Measurements from ENCODE around the gene SMARCD3.

The SMARCD3 gene

DNA sequence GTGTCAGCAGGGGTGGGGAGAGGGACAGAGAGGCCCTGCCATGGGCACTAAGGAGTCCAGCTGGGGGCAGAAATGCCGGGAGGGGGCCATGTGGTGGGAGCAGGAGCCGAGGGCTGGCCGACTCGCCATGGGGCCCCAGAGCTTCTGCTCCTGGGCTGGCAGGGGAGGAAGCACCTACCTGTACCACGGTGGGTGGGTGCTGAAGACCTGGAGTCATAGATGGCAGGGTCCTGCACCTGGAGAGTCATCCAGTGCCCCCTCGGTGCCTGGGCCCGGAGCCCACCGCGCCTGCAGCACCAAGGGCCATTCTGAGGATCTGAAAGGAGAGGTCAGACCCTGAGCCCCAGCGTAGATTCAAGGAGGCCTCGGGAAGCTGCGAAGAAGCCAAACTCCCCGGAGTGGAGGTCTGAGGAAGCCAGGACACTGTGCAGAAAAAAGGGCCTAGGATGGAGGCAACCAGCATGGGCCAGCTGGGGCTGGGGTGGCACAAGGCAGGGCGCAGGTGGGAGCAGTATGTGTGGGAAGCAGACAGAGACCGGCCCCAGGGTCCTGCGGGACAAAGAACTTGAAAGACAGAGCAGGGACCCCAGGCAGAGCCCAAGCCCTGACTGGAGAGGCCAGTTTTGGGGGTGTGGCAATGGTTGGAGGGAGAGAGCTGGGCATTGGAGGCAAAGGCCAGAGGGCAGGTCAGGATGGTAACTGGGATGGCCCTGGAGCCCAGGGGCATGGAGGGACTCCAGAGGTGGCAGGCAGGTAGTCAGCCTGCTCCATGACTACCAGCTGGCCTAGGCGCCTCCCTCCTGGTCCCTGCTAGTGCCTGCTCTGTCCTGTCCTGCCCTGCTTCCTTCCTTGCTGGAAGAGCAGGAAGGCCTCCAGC, 26.7 kb upstream of the SMARCD3 start:
- Histone ChIP-seq H3K4me1 (ENCODE audit: low read length) (peaks cover 22% of the 10 kb centered on the region), H4K20me1 (ENCODE audit: insufficient read depth, low read length) (no peaks in the 10 kb centered on the region), H2AFZ (ENCODE audit: low read depth, low read length) (no peak overlapping the region), H3K4me2 (ENCODE audit: low read length) (no peak overlapping the region), H3K79me2 (ENCODE audit: low read length) (no peaks in the 10 kb centered on the region), H3K9ac (ENCODE audit: low read length) (no peak overlapping the region), H3K9me3 (ENCODE audit: insufficient read depth, low read length) (no peaks in the 10 kb centered on the region), H3K36me3 (replicated peaks; ENCODE audit: low read depth, low read length) (no peaks in the 10 kb centered on the region), H3K4me3 (ENCODE audit: low read length) (no peak overlapping the region), H3K27me3 (ENCODE audit: low read depth, low read length) (peaks cover 13% of the 10 kb centered on the region; the same call in 1 of the 2 replicates), H3K27ac (ENCODE audit: low read length) (no peak overlapping the region)
- TF ChIP-seq EZH2phosphoT487 (IDR thresholded peaks at IDR 0.05; ENCODE audit: low read depth) (no peak), CTCF (IDR thresholded peaks at IDR 0.05; ENCODE audit: low read depth, low read length) (no peak)

- no peak overlapping the region for H3K4me3 ChIP-seq (ENCODE audit: low read length)
- no peak overlapping the region for H3K9ac ChIP-seq (ENCODE audit: low read length)
- H3K4me2 ChIP-seq (ENCODE audit: low read length), result no peak overlapping the region
- no peaks in the 10 kb centered on the region for H4K20me1 ChIP-seq (ENCODE audit: insufficient read depth, low read length)
- no peak overlapping the region for H3K27ac ChIP-seq (ENCODE audit: low read length)
- TF ChIP-seq EZH2phosphoT487 (IDR thresholded peaks at IDR 0.05; ENCODE audit: low read depth), result no peak
- TF ChIP-seq CTCF (IDR thresholded peaks at IDR 0.05; ENCODE audit: low read depth, low read length), result no peak
- H3K9me3 ChIP-seq (ENCODE audit: insufficient read depth, low read length), result no peaks in the 10 kb centered on the region
- no peaks in the 10 kb centered on the region for H3K79me2 ChIP-seq (ENCODE audit: low read length)
- H3K4me1 ChIP-seq (ENCODE audit: low read length), result peaks cover 22% of the 10 kb centered on the region
- H3K27me3 ChIP-seq (ENCODE audit: low read depth, low read length), result peaks cover 13% of the 10 kb centered on the region; the same call in 1 of the 2 replicates
- no peak overlapping the region for H2AFZ ChIP-seq (ENCODE audit: low read depth, low read length)
- H3K36me3 ChIP-seq (replicated peaks; ENCODE audit: low read depth, low read length), result no peaks in the 10 kb centered on the region
Observed at GRCh38 chr7:151274396-151274795, 25.9 kb upstream of the SMARCD3 start.

DNA sequence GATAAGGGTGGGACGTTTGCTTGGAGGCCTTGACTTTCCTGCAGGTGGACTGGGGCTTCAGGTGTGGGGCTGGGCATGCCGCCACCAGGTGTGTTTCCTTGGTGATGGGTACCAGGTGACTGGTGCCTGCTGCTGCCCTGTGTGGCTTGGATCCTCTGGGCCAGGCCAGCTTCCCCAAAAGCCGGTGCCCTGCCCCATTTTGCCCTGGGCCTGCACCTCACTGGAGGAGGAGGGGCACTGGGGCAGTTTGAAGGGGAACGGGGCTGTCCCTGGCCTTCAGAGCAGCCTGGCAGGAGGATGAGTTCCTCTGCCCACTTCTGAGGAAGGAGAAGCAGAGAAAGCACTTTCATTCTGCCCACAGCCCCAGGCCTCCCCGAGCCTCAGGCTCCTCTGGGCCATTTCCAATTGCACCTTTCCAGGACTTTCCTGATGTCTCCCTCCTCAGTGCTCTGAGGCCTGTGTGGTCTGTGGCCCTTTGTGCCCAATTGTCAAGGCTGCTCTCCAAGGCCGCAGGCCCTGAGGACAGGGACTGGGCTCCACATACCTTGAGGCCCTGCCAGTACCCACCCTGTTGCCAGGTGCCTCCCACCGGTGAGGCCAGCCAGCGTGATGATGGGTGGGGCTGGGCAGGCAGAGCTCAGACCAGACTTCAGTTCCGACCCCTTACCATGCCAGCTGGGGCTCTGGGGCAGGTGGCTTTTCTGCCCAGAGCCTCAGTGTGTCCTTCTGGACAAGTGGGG, 25.3 kb upstream of the SMARCD3 start:
- Histone ChIP-seq H3K27ac (ENCODE audit: low read length) (no peak overlapping the region), H3K9ac (ENCODE audit: low read length) (no peak overlapping the region), H4K20me1 (ENCODE audit: insufficient read depth, low read length) (no peaks in the 10 kb centered on the region), H3K27me3 (ENCODE audit: low read depth, low read length) (peaks cover 13% of the 10 kb centered on the region; the same call in 1 of the 2 replicates), H3K4me3 (ENCODE audit: low read length) (no peak overlapping the region), H2AFZ (ENCODE audit: low read depth, low read length) (no peak overlapping the region), H3K4me2 (ENCODE audit: low read length) (no peak overlapping the region), H3K9me3 (ENCODE audit: insufficient read depth, low read length) (no peaks in the 10 kb centered on the region), H3K36me3 (replicated peaks; ENCODE audit: low read depth, low read length) (no peaks in the 10 kb centered on the region), H3K4me1 (ENCODE audit: low read length) (peaks cover 25% of the 10 kb centered on the region), H3K79me2 (ENCODE audit: low read length) (no peaks in the 10 kb centered on the region)
- TF ChIP-seq EZH2phosphoT487 (IDR thresholded peaks at IDR 0.05; ENCODE audit: low read depth) (no peak), CTCF (IDR thresholded peaks at IDR 0.05; ENCODE audit: low read depth, low read length) (no peak)

- peaks cover 13% of the 10 kb centered on the region; the same call in 1 of the 2 replicates for H3K27me3 ChIP-seq (ENCODE audit: low read depth, low read length)
Observed at GRCh38 chr7:151272877-151273276, 24.4 kb upstream of the SMARCD3 start.

More at GRCh38 chr7:151272877-151273276, 24.4 kb upstream of the SMARCD3 start:
- H3K9ac ChIP-seq (ENCODE audit: low read length), result no peak overlapping the region
- no peaks in the 10 kb centered on the region for H4K20me1 ChIP-seq (ENCODE audit: insufficient read depth, low read length)
- TF ChIP-seq CTCF (IDR thresholded peaks at IDR 0.05; ENCODE audit: low read depth, low read length) (no peak), EZH2phosphoT487 (IDR thresholded peaks at IDR 0.05; ENCODE audit: low read depth) (no peak)
- no peaks in the 10 kb centered on the region for H3K79me2 ChIP-seq (ENCODE audit: low read length)
- H3K4me2 ChIP-seq (ENCODE audit: low read length), result no peak overlapping the region
- no peaks in the 10 kb centered on the region for H3K9me3 ChIP-seq (ENCODE audit: insufficient read depth, low read length)
- H3K4me3 ChIP-seq (ENCODE audit: low read length), result no peak overlapping the region
- H3K27ac ChIP-seq (ENCODE audit: low read length), result no peak overlapping the region
- H3K36me3 ChIP-seq (replicated peaks; ENCODE audit: low read depth, low read length), result no peaks in the 10 kb centered on the region
- H3K4me1 ChIP-seq (ENCODE audit: low read length), result peaks cover 34% of the 10 kb centered on the region
- H2AFZ ChIP-seq (ENCODE audit: low read depth, low read length), result no peak overlapping the region

Data from OCI-LY3 (cell line).